Activated CD4-positive, alpha-beta T cell treated with anti-CD3 and anti-CD28 coated beads, Interleukin-2, amount 10 ng/mL, durations not matched to agents 7 days and 5 days (primary cell): ENCODE data around the gene SLC39A11. TPM values are rescaled to one million over a fixed set of nuclear protein-coding genes. Genes with fewer than 3 reads are reported as not detected.

Source experiments
- CTCF ChIA-PET: fragments of 350-600 bp; sonication (Branson Sonifier 250); formaldehyde crosslinking; loops from one replicate; lab custom pipeline; 2021; ENCODE audit warnings: antibody characterized with exemption; lab: Charles Lee
- POLR2A ChIA-PET: fragments of 350-600 bp; sonication (Branson Sonifier 250); formaldehyde crosslinking; loops from one replicate; lab custom pipeline; 2021; ENCODE audit warnings: antibody characterized with exemption; lab: Charles Lee
- DNase-seq: peaks from one replicate; pipeline ENCODE4 v3.0.0-alpha.2; 2020
- H3K27ac Mint-ChIP-seq: one replicate; pipeline ENCODE4 v1.8.0; 2021; ENCODE audit warnings: mild to moderate bottlenecking, moderate library complexity, mixed read lengths
- H3K27me3 Mint-ChIP-seq: one replicate; pipeline ENCODE4 v1.8.0; 2021; ENCODE audit warnings: mixed read lengths
- H3K36me3 Mint-ChIP-seq: one replicate; pipeline ENCODE4 v1.8.0; 2021; ENCODE audit warnings: low read depth, mixed read lengths
- H3K4me1 Mint-ChIP-seq: one replicate; pipeline ENCODE4 v1.8.0; 2021; ENCODE audit warnings: mixed read lengths
- H3K4me3 Mint-ChIP-seq: one replicate; pipeline ENCODE4 v1.8.0; 2021; ENCODE audit warnings: mild to moderate bottlenecking, moderate library complexity, mixed read lengths
- H3K9me3 Mint-ChIP-seq: one replicate; pipeline ENCODE4 v1.8.0; 2021; ENCODE audit warnings: mixed read lengths
- total RNA-seq, 2 experiments: library from RNA; stranded (reverse); gene quantifications; one replicate each; pipeline ENCODE4 v1.2.3, GENCODE V29; 2021

SLC39A11 gene
- total RNA-seq, 2 experiments from 2014 or later, result 19.5 to 23.4 TPM

DNA sequence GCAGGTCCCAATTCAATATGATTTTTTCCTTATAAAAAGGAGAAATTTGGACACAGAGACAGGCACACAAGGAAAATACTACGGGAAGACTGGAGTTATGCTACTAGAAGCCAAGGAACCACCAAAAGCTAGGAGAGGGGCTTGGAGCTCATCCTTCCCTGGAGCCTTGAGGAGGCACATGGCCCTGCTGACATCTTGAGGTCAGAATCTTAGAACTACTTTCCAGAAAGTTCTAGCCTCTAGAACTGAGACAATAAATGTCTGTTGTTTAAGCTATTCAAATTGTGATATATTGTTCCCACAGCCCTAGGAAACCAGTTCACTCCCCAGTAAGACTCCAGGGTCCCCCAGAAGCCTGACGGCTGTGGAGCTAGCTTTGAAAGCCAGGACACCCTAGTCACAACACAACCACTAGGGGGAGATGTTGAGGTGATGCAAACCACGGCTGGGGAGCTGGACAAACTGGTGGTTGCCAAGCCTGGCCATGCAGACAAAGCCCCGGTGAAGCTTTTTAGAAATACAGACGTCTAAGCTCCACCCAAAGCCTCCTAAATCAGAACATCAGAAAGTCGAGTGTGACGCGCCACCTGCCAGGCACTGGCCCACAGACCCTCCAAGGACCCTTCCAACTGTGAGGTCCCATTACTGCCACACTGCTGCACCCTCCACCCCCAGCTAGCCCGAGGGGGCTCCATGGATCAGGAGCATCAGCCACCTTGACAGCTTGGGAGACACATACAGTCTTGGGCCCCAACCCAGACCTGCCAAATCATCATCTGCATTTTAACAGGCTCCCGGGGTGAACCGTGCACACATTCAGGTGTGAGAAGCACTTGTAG lies 106.4 kb downstream of the SLC39A11 start:
- H3K4me1 Mint-ChIP-seq, result no peaks in the 10 kb centered on the region
- H3K9me3 Mint-ChIP-seq, result no peaks in the 10 kb centered on the region
- ChIA-PET CTCF (interaction anchor here (0.5 to 2.0 kb wide), 12 partner anchors 11 to 429 kb away, joined by 3 to 7 read pairs (median 3); no protein-coding TSS in a partner anchor), POLR2A (no interaction called here)
- no peaks in the 10 kb centered on the region for H3K27me3 Mint-ChIP-seq
- no peak overlapping the region for H3K27ac Mint-ChIP-seq
- H3K4me3 Mint-ChIP-seq, result no peak overlapping the region
- no peaks in the 10 kb centered on the region for H3K36me3 Mint-ChIP-seq
- peak; percentile 69 for DNase-seq

DNA sequence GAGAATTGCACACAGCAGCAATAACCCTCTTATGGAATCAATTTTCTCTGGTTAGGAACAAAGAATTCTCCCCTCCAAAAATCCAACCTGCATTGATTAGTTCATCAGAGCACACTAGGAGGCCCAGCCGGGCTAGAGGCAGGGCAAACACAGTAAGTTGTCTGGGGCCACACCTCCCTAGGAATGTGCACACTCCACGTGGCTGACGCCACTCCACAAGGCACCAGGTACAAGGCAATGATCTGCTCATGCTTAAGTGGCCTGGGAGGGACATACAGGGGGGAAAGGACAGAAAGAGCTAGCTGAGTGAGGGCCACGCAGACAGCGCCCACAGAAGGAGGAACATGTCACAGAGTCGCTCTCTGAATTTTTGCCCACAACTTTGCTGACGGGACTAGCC lies 107.6 kb downstream of the SLC39A11 start:
- POLR2A ChIA-PET, result no interaction called here

DNA sequence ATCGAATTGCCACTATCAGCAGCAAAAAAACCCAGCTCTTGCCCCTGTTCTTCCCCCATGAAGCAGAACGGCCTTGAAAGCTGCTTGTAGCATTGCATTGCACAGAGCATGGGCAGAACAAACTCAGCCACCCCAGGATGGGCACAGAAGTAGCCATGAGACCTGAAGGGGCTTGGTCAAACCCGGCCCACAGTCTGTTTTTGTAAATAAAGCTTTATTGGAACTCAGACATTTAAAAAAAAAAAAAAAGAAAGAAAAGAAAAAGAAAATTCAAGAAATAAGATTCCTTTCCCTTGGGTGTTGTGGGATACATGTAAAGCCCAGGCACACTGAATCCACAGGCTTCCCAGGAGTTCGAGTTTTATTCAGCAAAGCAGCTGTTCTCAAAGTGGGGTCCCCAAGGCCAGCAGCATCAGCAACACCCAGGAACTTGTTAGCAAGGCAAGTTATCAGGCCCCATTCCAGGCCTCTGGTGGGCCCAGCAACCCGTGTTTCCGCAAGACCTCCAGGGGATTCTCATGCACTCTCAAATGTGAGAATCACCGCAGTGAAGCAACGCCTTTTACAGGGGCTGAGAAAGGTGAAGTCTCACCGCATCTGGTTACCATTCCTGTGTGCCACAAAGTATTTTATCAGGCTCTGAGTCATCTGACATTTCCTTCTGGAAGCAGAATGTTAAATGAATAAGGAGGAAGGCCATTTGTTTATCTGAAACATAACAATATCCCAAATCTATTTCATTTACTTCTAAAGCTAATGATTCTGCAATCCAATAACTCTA lies 108.2 kb downstream of the SLC39A11 start:
- no peaks in the 10 kb centered on the region for H3K27me3 Mint-ChIP-seq
- no peak for DNase-seq
- POLR2A ChIA-PET, result no interaction called here
- CTCF ChIA-PET, result interaction anchor here (1.6 to 2.0 kb wide), 2 partner anchors 172 to 427 kb away, joined by 4 to 7 read pairs; no protein-coding TSS in a partner anchor
- H3K36me3 Mint-ChIP-seq, result no peaks in the 10 kb centered on the region
- H3K4me1 Mint-ChIP-seq, result no peaks in the 10 kb centered on the region
- peaks cover under 1% of the 10 kb centered on the region for H3K9me3 Mint-ChIP-seq
- no peak overlapping the region for H3K4me3 Mint-ChIP-seq
- H3K27ac Mint-ChIP-seq, result no peak overlapping the region

More for the DNA sequence above, 107.6 kb downstream of the SLC39A11 start:
- no peaks in the 10 kb centered on the region for H3K27me3 Mint-ChIP-seq
- H3K4me1 Mint-ChIP-seq, result no peaks in the 10 kb centered on the region
- CTCF ChIA-PET, result interaction anchor here (0.6 to 2.0 kb wide), 4 partner anchors 10 to 428 kb away, joined by 3 to 7 read pairs (median 4); no protein-coding TSS in a partner anchor
- DNase-seq, result no peak
- H3K9me3 Mint-ChIP-seq, result no peaks in the 10 kb centered on the region
- H3K4me3 Mint-ChIP-seq, result no peak overlapping the region
- no peak overlapping the region for H3K27ac Mint-ChIP-seq
- no peaks in the 10 kb centered on the region for H3K36me3 Mint-ChIP-seq

DNA sequence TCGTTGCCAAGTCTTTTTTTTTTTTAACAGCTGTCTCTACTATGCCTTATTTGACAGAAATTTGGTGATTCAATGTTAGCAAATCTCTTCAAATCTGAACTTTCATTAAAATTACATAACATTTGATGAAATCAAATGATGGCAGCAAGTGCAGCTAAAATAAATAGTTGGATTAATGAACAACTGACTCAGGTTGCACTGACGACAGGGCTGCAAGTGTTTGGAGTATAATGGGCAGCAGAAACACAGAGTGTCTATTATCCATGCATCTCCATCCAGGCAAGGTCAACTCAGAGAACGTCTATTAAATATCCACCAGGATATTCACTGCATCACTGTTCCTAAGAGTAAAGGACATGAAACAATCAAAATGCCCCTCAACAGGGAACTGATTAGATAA lies 109.8 kb downstream of the SLC39A11 start:
- Mint-ChIP-seq H3K4me1 (peaks cover 4% of the 10 kb centered on the region), H3K27ac (no peak overlapping the region), H3K27me3 (no peaks in the 10 kb centered on the region), H3K36me3 (no peaks in the 10 kb centered on the region), H3K9me3 (peaks cover 4% of the 10 kb centered on the region), H3K4me3 (no peak overlapping the region)
- DNase-seq, result no peak
- CTCF ChIA-PET, result interaction anchor here (0.6 kb wide), 1 partner anchor 314 kb away, joined by 4 read pairs; no protein-coding TSS in a partner anchor
- POLR2A ChIA-PET, result no interaction called here

DNA sequence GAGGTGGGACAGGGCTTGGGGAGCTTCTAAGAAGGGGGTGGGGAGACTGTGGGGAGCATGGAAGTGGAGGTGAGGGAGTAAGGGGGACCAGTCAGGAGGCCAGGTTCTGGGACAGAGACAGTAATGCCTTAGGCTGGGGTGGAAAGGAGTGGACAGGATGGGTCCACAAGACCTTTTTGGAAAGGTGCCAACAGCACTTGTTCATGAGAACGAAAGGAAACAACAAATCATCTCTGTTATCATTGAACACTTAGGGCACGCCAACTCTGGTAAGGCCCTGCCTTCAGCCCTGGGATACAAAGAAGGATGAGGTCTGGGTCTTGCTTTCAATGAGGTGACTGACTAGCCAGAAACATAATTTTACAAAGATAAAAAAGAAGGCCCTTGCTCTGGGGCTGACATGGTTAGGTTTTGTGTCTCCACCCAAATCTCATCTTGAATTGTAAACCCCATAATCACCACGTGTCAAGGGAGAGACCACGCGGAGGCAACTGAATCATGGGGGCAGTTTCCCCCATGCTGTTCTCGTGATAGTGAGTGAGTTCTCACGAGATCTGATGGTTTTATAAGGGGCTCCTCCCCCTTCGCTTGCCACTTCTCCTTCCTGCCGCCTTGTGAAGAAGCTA lies 113.8 kb downstream of the SLC39A11 start:
- no peak overlapping the region for H3K27ac Mint-ChIP-seq
- peaks cover 2% of the 10 kb centered on the region for H3K36me3 Mint-ChIP-seq
- no peak for DNase-seq
- no peaks in the 10 kb centered on the region for H3K27me3 Mint-ChIP-seq
- ChIA-PET POLR2A (no interaction called here), CTCF (no interaction called here)
- no peak overlapping the region for H3K4me3 Mint-ChIP-seq
- peaks cover 13% of the 10 kb centered on the region for H3K9me3 Mint-ChIP-seq
- H3K4me1 Mint-ChIP-seq, result peaks cover 9% of the 10 kb centered on the region

DNA sequence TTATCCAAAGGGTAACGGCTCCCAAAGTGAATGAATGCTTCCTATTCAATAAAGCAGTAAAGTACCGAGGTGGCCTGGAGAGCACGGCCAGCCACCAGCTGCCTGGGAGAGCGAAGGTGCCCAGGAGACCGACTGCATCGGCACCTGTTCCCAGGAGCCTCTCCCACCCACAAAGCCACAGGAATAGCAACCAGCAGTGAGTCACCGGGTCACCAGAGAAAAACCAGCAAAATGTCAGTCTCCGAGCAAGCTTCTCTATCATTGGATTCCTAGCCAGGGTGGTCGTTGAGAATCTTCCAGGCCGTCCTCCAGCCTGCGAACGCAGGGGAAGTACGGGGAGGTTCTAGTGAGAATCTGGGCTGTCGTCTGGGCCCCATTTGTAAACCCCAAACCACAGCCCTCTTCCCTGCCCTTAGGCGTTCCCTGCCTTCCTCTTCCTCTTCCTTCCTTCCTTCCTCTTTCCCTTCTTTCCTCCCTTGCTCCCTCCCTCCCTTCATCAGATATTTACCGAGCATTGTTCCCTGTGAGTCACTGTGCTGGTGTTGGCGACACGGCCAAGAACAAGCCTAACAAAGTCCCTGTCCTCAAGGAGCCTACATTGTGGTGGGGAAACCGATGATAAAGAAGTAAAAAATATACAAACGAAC lies 114.6 kb downstream of the SLC39A11 start:
- Mint-ChIP-seq H3K36me3 (peaks cover 2% of the 10 kb centered on the region), H3K9me3 (peaks cover 13% of the 10 kb centered on the region), H3K27me3 (no peaks in the 10 kb centered on the region), H3K4me3 (no peak overlapping the region), H3K4me1 (peaks cover 9% of the 10 kb centered on the region), H3K27ac (no peak overlapping the region)
- no peak for DNase-seq
- POLR2A ChIA-PET, result no interaction called here
- CTCF ChIA-PET, result no interaction called here

DNA sequence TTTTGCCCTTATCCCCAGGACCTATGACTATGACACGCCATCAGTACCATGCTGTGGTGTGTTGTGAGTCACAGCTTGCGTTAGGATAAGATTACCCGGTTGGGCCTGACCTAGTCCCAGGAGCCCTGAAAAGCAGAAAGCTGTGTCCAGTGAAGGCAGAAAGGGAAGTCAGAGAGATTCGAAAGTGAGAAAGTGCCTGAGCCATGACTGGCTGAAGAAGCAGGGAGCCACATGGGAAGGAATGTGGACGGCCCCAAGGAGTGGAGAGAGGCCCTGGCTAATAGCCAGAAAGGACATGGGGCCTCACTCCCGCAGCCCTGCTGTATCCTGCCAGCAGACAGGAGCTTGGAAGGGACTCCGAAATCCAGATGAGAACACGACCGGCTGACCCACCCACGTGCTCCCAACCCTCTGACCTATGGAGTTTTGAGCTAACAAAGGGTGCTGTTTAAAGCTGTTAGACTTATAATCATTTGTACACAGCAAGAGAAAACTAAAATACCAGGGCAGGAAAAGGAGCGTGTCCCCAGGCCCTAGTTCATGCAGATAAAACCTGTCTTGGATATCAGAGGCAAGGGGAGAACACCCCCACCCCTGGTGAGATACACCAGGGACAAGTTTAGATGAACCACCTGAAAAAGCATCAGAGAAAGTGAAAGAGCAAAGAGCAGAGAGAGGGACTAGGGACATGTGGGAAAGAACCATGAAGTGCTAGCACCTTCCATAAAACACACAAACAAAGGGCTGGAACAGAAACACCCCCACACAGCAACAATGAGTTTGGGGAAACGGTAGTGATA lies 115.3 kb downstream of the SLC39A11 start:
- no peak overlapping the region for H3K4me3 Mint-ChIP-seq
- H3K36me3 Mint-ChIP-seq, result peaks cover 2% of the 10 kb centered on the region
- peaks cover 9% of the 10 kb centered on the region for H3K4me1 Mint-ChIP-seq
- no peaks in the 10 kb centered on the region for H3K27me3 Mint-ChIP-seq
- ChIA-PET POLR2A (no interaction called here), CTCF (no interaction called here)
- peaks cover 13% of the 10 kb centered on the region for H3K9me3 Mint-ChIP-seq
- no peak overlapping the region for H3K27ac Mint-ChIP-seq
- DNase-seq, result no peak

DNA sequence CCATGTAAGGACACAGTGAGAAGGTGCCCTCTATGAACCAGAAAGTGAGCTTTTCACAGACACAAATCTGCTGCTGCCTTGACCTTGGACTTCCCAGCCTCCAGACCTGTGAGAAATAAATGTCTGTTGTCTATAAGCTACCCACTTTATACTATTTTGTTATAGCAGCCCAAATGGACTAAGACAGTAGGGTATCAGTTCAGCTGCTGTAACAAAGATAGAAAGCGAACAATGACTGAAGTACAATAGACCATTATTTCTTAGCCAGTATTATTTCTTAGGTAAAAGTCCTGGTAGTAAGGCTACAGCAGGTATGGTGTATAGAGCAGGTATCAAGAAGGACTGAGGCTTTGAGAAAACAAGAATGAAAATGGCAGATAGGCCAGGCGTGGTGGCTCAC lies 117.0 kb downstream of the SLC39A11 start:
- ChIA-PET CTCF (interaction anchor here (1.2 kb wide), 1 partner anchor 10 kb away, joined by 3 read pairs; no protein-coding TSS in a partner anchor), POLR2A (no interaction called here)
- DNase-seq, result no peak
- Mint-ChIP-seq H3K36me3 (peaks cover 2% of the 10 kb centered on the region), H3K27ac (no peak overlapping the region), H3K4me3 (no peak overlapping the region), H3K27me3 (no peaks in the 10 kb centered on the region), H3K9me3 (peaks cover 13% of the 10 kb centered on the region), H3K4me1 (peaks cover 9% of the 10 kb centered on the region)

DNA sequence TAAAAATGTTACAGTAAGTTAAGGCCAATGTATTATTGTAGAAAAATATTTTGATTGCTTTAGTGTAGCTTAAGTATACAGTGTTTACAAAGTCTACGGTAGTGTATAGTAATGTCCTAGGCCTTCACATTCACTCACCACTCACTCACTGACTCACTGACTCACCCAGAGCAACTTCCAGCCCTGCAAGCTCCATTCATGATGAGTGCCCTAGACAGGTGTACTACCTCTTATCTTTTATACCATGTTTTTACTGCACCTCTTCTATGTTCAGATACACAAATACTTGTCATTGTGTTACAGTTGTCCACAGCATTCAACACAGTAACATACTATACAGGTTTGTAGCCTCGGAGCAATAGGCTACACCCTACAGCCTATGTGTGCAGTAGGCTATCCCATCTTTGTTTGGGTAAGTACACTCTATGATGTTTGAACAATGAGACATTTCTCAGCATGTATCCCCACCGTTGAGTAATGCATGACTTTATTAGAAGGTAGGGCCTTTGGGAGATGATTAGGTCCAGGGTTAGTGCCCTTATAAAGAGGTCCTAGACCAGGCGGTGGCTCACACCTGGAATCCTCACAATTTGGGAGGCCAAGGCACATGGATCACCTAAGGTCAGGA lies 117.8 kb downstream of the SLC39A11 start:
- peaks cover 2% of the 10 kb centered on the region for H3K36me3 Mint-ChIP-seq
- peaks cover 9% of the 10 kb centered on the region for H3K4me1 Mint-ChIP-seq
- CTCF ChIA-PET, result interaction anchor here (0.6 to 1.2 kb wide), 2 partner anchors 11 to 22 kb away, joined by 3 to 4 read pairs; no protein-coding TSS in a partner anchor
- peaks cover 13% of the 10 kb centered on the region for H3K9me3 Mint-ChIP-seq
- POLR2A ChIA-PET, result no interaction called here
- no peak overlapping the region for H3K4me3 Mint-ChIP-seq
- no peak for DNase-seq
- no peak overlapping the region for H3K27ac Mint-ChIP-seq
- no peaks in the 10 kb centered on the region for H3K27me3 Mint-ChIP-seq

DNA sequence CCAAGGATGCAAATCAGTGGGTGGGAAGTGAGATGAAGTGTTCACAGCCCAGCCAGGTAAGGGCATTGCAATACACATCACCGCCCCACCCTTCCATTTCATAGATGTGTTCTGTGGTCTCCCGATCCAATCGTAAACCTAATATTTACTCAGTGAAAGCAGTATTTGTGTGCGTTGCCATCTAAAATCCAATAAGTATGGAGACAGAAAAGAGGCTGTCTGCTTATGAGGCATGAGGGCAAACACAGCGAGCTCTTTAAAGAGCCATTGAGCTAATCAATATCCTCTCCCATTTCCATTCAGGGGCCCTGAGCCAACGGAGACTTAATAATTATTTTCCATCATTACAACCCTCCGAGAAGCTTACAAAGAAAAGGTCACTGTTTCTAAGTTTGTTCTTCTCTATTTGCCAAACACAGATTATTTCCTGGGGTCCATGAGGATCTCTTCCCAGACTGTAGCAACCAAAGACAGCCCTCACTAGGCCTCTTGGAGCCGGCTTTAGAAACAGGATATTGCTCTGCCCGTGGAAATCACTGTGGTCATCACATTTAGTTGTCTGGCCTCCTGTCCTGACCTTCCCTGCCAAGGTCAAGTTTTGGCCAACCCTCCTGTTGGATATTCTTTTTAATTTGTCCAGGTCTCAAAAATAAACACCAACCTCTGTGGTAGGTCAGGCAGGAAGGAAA lies 120.1 kb downstream of the SLC39A11 start:
- Mint-ChIP-seq H3K27ac (no peak overlapping the region), H3K27me3 (no peaks in the 10 kb centered on the region), H3K4me1 (peaks cover 2% of the 10 kb centered on the region), H3K9me3 (peaks cover 9% of the 10 kb centered on the region), H3K4me3 (no peak overlapping the region), H3K36me3 (peaks cover 2% of the 10 kb centered on the region)
- POLR2A ChIA-PET, result no interaction called here
- DNase-seq, result no peak
- CTCF ChIA-PET, result interaction anchor here (1.3 kb wide), 1 partner anchor 14 kb away, joined by 3 read pairs; no protein-coding TSS in a partner anchor
